HepG2 (cell line): ENCODE results near the gene PTPA.

Experiments used
- EP300 ChIP-seq, 3 experiments: sonication (generic) in 1 of 3; formaldehyde crosslinking in 1 of 3; IDR thresholded peaks; 2 replicates each; pipeline versions ENCODE4 v1.5.1 to v1.6.1; 2011 to 2020; ENCODE audit warnings: low read depth in 2 of 3, low read length in 2 of 3, borderline replicate concordance in 1 of 3, improper control_type of control experiment in 1 of 3, mild to moderate bottlenecking in 1 of 3, missing genetic modification reagents in 1 of 3, moderate library complexity in 1 of 3
- POLR2AphosphoS2 ChIP-seq: IDR thresholded peaks from 2 replicates; pipeline ENCODE4 v1.6.1; 2011; ENCODE audit warnings: low read depth, low read length, improper control_type of control experiment

DNA sequence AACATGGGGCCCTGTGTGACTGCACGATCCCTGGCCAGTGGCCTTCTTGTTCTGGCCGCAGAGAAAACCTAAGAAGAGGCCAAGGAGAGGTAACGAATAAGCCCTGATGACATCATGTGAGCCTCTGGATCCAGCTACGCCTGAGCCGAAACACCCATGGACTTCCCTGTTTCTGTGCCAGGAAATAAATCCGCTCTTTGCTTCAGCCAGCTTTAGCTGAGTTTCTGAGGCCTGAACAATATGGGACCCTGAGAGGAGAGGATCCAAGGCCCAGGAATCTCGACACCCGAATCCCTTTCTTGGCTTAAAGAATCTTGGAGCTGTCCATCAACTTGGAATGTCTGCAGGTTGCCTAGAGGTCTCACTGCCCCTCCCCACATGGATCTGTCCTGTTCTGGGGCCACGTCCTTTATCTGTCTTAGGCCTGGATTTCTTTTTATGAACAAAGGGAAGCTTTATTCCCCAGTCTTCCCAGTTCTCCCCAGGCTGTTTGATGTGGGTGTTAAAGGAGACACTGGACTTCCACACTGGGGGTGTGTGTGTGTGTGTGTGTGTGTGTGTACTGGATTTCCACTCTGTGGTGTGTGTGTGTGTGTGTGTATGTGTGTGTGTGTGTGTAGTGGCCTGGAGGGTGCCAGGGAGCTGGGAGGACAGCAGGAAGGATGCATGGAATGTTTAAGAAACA lies 53.2 kb downstream of the PTPA start:
- TF ChIP-seq EP300 (IDR thresholded peaks at IDR 0.05; ENCODE audit: low read depth in 2 of 2, low read length in 2 of 2) (no peak), EP300 (CRISPR knock-in tag; IDR thresholded peaks at IDR 0.05; ENCODE audit: borderline replicate concordance) (no peak), POLR2AphosphoS2 (no peak)
